ENCODE results near the gene ISM1.
"Not testable (repeated sequence)": the region's sequence is repeated elsewhere in the genome, so short reads cannot be mapped to it uniquely, and the experiment has no call there.

Gene ISM1

GRCh38 chr20:13221313-13221672 is 219 bp downstream of the ISM1 start:
- DNase-seq: no peak

GRCh38 chr20:13221673-13222318 is 722 bp downstream of the ISM1 start:
- DNase-seq: peak in 14 of 51 donors; percentile 1 to 37 (median 10)

GRCh38 chr20:13222319-13222716 is 1.2 kb downstream of the ISM1 start:
- no peak for DNase-seq

GRCh38 chr20:13223736-13224520 is 2.9 kb downstream of the ISM1 start:
- DNase-seq: no peak

GRCh38 chr20:13226367-13226766 is 5.3 kb downstream of the ISM1 start:
- DNase-seq: no peak

GRCh38 chr20:13228771-13229170 is 7.7 kb downstream of the ISM1 start:
- no peak for DNase-seq

GRCh38 chr20:13229538-13229937 is 8.5 kb downstream of the ISM1 start:
- no peak for DNase-seq

- DNase-seq: no peak
Observed at GRCh38 chr20:13231031-13231752, 10.1 kb downstream of the ISM1 start.

GRCh38 chr20:13232999-13233398 is 11.9 kb downstream of the ISM1 start:
- no peak for DNase-seq

GRCh38 chr20:13234961-13235360 is 13.9 kb downstream of the ISM1 start:
- no peak for DNase-seq

GRCh38 chr20:13236360-13236759 is 15.3 kb downstream of the ISM1 start:
- DNase-seq: not testable (repeated sequence)

GRCh38 chr20:13236990-13237720 is 16.1 kb downstream of the ISM1 start:
- no peak for DNase-seq

- DNase-seq: no peak
Observed at GRCh38 chr20:13238001-13238653, 17.1 kb downstream of the ISM1 start.

- no peak for DNase-seq
Observed at GRCh38 chr20:13243826-13244376, 22.8 kb downstream of the ISM1 start.

GRCh38 chr20:13245250-13245723 is 24.2 kb downstream of the ISM1 start:
- no peak for DNase-seq

- DNase-seq: no peak
Observed at GRCh38 chr20:13249118-13249797, 28.2 kb downstream of the ISM1 start.

- no peak for DNase-seq
Observed at GRCh38 chr20:13249798-13250170, 28.7 kb downstream of the ISM1 start.

- DNase-seq: peak in 1 of 51 donors; percentile 1
Observed at GRCh38 chr20:13250251-13250650, 29.2 kb downstream of the ISM1 start.

GRCh38 chr20:13251106-13251903 is 30.2 kb downstream of the ISM1 start:
- DNase-seq: no peak
